GM12801 (cell line): Measurements from ENCODE around the gene TMTC1.

Experiments
- TF ChIP-seq, protein P1 (sequence below): IDR thresholded peaks from one replicate; pipeline ENCODE4 v1.5.1; 2011; ENCODE audit warnings: control low read depth; ENCODE audit not compliant: insufficient read length; ENCODE audit errors: extremely low read depth

Gene TMTC1

GRCh38 chr12:29783773-29784666 is at the start of gene TMTC1:
Gene TMTC1 (minus strand): TSS chr12:29783942. CDS start chr12:29783751, 191 bp downstream.
- TF ChIP-seq, protein P1, sequence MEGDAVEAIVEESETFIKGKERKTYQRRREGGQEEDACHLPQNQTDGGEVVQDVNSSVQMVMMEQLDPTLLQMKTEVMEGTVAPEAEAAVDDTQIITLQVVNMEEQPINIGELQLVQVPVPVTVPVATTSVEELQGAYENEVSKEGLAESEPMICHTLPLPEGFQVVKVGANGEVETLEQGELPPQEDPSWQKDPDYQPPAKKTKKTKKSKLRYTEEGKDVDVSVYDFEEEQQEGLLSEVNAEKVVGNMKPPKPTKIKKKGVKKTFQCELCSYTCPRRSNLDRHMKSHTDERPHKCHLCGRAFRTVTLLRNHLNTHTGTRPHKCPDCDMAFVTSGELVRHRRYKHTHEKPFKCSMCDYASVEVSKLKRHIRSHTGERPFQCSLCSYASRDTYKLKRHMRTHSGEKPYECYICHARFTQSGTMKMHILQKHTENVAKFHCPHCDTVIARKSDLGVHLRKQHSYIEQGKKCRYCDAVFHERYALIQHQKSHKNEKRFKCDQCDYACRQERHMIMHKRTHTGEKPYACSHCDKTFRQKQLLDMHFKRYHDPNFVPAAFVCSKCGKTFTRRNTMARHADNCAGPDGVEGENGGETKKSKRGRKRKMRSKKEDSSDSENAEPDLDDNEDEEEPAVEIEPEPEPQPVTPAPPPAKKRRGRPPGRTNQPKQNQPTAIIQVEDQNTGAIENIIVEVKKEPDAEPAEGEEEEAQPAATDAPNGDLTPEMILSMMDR: no peak

DNA sequence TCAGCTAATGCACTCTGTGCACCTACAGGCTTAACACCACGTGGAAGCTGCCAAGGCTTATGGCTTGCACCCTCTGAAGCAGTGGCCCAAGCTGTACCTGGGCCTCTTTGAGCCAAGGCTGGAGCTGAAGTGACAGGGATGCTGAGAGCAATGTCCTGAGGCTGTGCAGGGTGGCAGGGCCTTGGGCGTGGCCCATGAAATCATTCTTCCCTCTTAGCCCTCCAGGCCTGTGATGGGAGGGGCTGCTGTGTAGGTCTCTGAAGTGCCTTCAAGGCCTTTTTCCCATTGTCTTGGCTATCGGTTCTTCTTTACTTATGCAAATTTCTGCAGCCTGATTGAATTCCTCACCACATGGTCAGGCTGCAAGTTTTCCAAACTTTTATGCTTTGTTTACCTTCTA is 47.4 kb upstream of the TMTC1 start:
- TF ChIP-seq, protein P1: no peak

DNA sequence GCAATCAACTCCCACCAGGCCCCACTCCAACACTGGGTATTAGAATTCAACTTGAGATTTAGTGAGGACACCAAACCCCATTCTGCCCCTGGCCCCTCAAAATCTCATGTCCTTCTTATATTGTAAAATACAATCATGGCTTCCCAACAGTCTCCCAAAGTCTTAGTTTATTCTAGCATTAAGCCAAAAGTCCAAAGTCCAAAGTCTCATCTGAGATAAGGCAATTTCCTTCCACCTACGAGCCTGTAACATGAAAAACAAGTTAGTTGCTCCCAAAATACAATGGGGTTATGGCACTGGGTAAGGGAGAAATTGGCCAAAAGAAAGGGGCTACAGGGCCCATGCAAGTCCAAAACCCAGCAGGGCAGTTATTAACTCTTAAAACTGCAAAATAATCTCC is 46.6 kb upstream of the TMTC1 start:
- TF ChIP-seq, protein P1: no peak

DNA sequence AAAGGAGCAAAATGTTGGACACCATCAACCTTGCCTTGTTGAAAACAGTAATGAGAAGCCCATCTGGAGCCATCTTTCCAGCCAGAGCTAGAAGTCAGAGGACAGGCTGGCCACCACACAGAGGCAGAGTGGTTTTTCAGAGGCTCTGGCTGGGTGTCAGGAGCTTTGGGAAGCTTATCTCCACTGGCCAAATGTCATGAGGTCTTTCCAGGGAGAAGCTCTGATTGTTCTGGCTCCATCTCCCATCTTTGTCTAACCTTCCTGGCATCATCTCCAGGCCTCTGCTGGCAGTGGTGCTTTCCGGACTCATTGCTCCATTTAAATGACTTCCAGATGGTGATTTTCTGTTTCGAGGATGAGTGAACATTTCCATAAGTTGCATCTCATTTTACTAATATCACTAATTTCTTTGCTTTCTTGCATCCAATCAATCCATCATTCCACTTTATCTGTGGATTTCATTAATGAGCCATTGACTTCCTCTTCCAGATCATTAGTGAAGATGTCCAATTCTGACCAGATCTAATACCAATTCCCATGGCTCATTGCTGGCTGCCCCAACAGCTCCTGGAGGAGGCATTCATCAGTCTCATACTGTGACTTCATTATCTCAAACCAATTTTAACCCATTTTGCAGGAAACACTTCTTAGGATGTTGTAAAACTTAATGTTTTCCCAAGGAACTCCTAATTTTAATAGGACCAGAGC is 35.3 kb upstream of the TMTC1 start:
- TF ChIP-seq, protein P1: no peak

DNA sequence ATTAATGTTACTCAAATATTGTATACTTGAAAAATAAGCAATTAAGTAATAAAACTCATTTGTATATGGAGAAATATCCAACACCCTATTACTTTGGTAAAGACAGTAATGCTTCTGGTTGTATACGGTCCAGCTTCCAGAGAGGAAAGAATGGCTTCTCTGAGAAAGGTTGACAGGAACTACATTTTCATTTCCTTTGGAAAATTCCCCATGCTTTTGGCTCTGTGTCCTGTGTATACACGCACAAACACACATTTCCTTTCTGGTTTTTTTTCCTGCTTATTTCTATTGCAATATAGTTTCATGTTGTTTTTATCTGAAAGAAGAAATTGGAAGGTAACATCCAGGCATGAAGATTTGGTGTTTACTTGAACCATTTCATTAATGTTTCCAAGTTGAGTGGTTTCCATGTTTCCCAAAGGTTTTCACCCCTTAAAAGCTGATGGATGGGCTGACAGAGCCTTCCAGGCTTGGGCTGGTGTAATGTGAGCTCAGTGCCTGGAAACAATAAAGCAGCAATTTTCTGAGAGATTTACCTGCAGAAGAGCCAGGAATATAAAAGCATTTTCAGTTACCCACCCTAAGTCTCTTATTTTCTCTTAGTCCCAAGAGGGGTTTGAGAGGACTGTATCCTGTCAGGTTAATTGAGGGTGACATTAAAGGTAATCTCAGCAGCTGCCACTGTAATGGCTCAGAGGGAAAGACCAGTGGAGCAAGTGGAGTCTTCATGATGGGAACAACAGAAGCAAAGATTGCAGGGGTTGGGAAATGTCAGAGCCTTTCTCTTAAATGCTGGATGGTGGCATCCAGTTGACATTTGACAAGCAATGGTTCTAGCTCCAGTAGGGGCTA is 33.4 kb upstream of the TMTC1 start:
- TF ChIP-seq, protein P1: no peak

DNA sequence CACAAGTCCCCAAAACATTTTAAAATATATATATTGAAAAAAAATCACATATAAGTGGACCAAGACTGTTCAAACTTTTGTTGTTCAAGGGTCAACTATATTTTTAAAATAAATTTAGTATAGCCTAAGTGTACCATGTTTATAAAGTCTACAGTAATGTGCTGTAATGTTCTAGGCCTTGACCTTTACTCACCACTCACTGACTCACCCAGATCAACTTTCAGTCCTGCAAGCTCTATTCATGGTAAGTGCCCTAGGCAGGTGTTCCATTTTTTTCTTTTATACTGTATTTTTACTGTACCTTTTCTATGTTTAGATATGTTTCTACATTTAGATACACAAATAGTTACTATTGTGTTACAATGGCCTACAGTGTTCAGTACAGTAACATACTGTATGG is 23.4 kb upstream of the TMTC1 start:
- TF ChIP-seq, protein P1: no peak

GRCh38 chr12:29804019-29804418 is 20.3 kb upstream of the TMTC1 start:
- TF ChIP-seq, protein P1: no peak
